Measurements from ENCODE around the gene HDDC2.

HDDC2 gene

GRCh38 chr6:125301435-125302391 lies at the start of gene HDDC2:
Gene HDDC2, minus strand, starts transcription at chr6:125301967. Its CDS starts 35 bp downstream, at chr6:125301932.
- DNase-seq, result peak in 1 of 2 experiments; percentile 28

- no peak for DNase-seq
These were observed 45.3 kb upstream of the HDDC2 start for GRCh38 chr6:125346926-125347563.

GRCh38 chr6:125346201-125346925 lies 44.6 kb upstream of the HDDC2 start:
- no peak for DNase-seq

GRCh38 chr6:125341460-125341859 lies 39.7 kb upstream of the HDDC2 start:
- DNase-seq, result no peak

- peak; percentile 8 to 35 for DNase-seq
These were observed 39.2 kb upstream of the HDDC2 start for GRCh38 chr6:125340991-125341390.

- no peak for DNase-seq
These were observed 38.5 kb upstream of the HDDC2 start for GRCh38 chr6:125340175-125340835.

GRCh38 chr6:125339653-125340052 lies 37.9 kb upstream of the HDDC2 start:
- no peak for DNase-seq

GRCh38 chr6:125338381-125338780 lies 36.6 kb upstream of the HDDC2 start:
- no peak for DNase-seq

- DNase-seq, result no peak
These were observed 35.9 kb upstream of the HDDC2 start for GRCh38 chr6:125337706-125338105.

GRCh38 chr6:125332664-125333063 lies 30.9 kb upstream of the HDDC2 start:
- DNase-seq, result no peak

- DNase-seq, result no peak
These were observed 23.8 kb upstream of the HDDC2 start for GRCh38 chr6:125325586-125325985.

- DNase-seq, result no peak
These were observed 21.6 kb upstream of the HDDC2 start for GRCh38 chr6:125323376-125323775.

GRCh38 chr6:125316621-125317020 lies 14.9 kb upstream of the HDDC2 start:
- DNase-seq, result no peak

- DNase-seq, result no peak
These were observed 13.8 kb upstream of the HDDC2 start for GRCh38 chr6:125315548-125315947.

GRCh38 chr6:125314009-125314581 lies 12.3 kb upstream of the HDDC2 start:
- peak in 1 of 2 experiments; percentile 63 for DNase-seq

- no peak for DNase-seq
These were observed 11.2 kb upstream of the HDDC2 start for GRCh38 chr6:125312950-125313349.

- no peak for DNase-seq
These were observed 10.7 kb upstream of the HDDC2 start for GRCh38 chr6:125312478-125312877.

GRCh38 chr6:125310994-125311649 lies 9.4 kb upstream of the HDDC2 start:
- peak; percentile 8 to 71 for DNase-seq

GRCh38 chr6:125307964-125308615 lies 6.3 kb upstream of the HDDC2 start:
- no peak for DNase-seq

GRCh38 chr6:125307150-125307838 lies 5.5 kb upstream of the HDDC2 start:
- no peak for DNase-seq

GRCh38 chr6:125306756-125307149 lies 5.0 kb upstream of the HDDC2 start:
- DNase-seq, result no peak
